Measurements from ENCODE around the gene THSD4.

THSD4 gene

DNA sequence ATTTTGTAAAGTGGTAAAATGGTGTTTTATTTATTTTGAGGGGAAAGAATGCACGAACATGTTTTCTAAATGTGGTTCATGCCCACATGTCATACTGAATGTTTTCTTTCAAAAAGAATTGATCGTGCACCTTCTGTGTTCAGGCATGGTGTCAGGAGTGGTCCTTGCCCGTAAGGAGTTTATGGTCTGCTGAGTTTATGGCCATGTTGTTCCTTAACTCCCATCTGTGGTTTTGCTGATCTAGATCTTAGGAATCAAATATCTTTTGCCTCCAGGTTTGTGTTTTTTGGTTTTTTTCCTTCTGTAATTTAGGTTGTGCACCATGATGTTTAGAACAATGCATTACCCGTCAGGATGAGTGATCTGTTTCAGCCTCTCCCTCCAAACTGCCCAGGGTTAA is 390.7 kb downstream of the THSD4 start:
- Histone ChIP-seq H3K4me2 (ENCODE audit: low read length) (no peak overlapping the region), H3K4me3 (ENCODE audit: low read length) (no peak overlapping the region), H3K79me2 (ENCODE audit: control insufficient read depth, low read length) (no peaks in the 10 kb centered on the region), H3K36me3 (ENCODE audit: control insufficient read depth, low read length) (no peaks in the 10 kb centered on the region), H3K27ac (ENCODE audit: low read depth, low read length) (no peak overlapping the region), H3K4me1 (ENCODE audit: control insufficient read depth, low read length) (no peaks in the 10 kb centered on the region), H3K9me3 (ENCODE audit: control insufficient read depth, insufficient read depth, low read length) (peaks cover 3% of the 10 kb centered on the region; the same call in 1 of the 2 replicates), H3K27me3 (ENCODE audit: control insufficient read depth, low read length) (no peaks in the 10 kb centered on the region), H3K9me2 (replicated peaks; ENCODE audit: control insufficient read depth, low read length) (no peaks in the 10 kb centered on the region), H4K20me1 (ENCODE audit: control insufficient read depth, insufficient read depth, low read depth, low read length) (no peaks in the 10 kb centered on the region), H3F3A (ENCODE audit: control insufficient read depth, insufficient read depth) (no peaks in the 10 kb centered on the region)
- TF ChIP-seq EZH2phosphoT487 (IDR thresholded peaks at IDR 0.05; ENCODE audit: borderline replicate concordance, low read length) = no peak
- TF ChIP-seq, protein P1, sequence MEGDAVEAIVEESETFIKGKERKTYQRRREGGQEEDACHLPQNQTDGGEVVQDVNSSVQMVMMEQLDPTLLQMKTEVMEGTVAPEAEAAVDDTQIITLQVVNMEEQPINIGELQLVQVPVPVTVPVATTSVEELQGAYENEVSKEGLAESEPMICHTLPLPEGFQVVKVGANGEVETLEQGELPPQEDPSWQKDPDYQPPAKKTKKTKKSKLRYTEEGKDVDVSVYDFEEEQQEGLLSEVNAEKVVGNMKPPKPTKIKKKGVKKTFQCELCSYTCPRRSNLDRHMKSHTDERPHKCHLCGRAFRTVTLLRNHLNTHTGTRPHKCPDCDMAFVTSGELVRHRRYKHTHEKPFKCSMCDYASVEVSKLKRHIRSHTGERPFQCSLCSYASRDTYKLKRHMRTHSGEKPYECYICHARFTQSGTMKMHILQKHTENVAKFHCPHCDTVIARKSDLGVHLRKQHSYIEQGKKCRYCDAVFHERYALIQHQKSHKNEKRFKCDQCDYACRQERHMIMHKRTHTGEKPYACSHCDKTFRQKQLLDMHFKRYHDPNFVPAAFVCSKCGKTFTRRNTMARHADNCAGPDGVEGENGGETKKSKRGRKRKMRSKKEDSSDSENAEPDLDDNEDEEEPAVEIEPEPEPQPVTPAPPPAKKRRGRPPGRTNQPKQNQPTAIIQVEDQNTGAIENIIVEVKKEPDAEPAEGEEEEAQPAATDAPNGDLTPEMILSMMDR (IDR thresholded peaks at IDR 0.05; ENCODE audit: low read depth, low read length, poor library complexity, severe bottlenecking) = no peak

DNA sequence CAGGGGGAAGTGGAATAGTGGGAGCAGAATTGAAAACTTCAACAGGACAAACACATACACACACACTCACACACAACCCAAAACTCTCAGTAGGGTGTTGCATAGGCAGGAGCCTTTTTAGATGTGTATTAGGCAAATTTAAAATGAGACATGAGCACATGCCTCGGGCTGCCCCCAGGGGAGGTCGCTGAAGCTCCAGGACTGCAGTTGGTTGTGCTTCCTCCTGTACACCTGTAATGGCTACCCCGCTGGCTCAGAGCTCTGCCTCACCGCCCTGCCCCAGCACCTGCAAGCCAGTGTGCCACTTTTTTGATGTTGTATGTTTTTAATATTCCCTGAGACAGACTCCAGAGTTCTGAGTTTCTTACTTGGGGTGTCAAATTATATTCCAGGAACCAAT is 391.7 kb downstream of the THSD4 start:
- H3K4me2 ChIP-seq (ENCODE audit: low read length) = no peak overlapping the region
- no peaks in the 10 kb centered on the region for H3K4me1 ChIP-seq (ENCODE audit: control insufficient read depth, low read length)
- no peak overlapping the region for H3K4me3 ChIP-seq (ENCODE audit: low read length)
- no peaks in the 10 kb centered on the region for H3K79me2 ChIP-seq (ENCODE audit: control insufficient read depth, low read length)
- no peaks in the 10 kb centered on the region for H3K9me2 ChIP-seq (replicated peaks; ENCODE audit: control insufficient read depth, low read length)
- no peaks in the 10 kb centered on the region for H4K20me1 ChIP-seq (ENCODE audit: control insufficient read depth, insufficient read depth, low read depth, low read length)
- no peaks in the 10 kb centered on the region for H3K27me3 ChIP-seq (ENCODE audit: control insufficient read depth, low read length)
- no peaks in the 10 kb centered on the region for H3K36me3 ChIP-seq (ENCODE audit: control insufficient read depth, low read length)
- H3K9me3 ChIP-seq (ENCODE audit: control insufficient read depth, insufficient read depth, low read length) = no peaks in the 10 kb centered on the region
- H3K27ac ChIP-seq (ENCODE audit: low read depth, low read length) = no peak overlapping the region
- TF ChIP-seq, protein P1 (IDR thresholded peaks at IDR 0.05; ENCODE audit: low read depth, low read length, poor library complexity, severe bottlenecking) = no peak
- TF ChIP-seq EZH2phosphoT487 (IDR thresholded peaks at IDR 0.05; ENCODE audit: borderline replicate concordance, low read length) = no peak
- H3F3A ChIP-seq (ENCODE audit: control insufficient read depth, insufficient read depth) = no peaks in the 10 kb centered on the region

- no peak overlapping the region for H3K27ac ChIP-seq (ENCODE audit: low read depth, low read length)
- H3K4me3 ChIP-seq (ENCODE audit: low read length) = no peak overlapping the region
- H3K27me3 ChIP-seq (ENCODE audit: control insufficient read depth, low read length) = no peaks in the 10 kb centered on the region
- TF ChIP-seq, protein P1 (IDR thresholded peaks at IDR 0.05; ENCODE audit: low read depth, low read length, poor library complexity, severe bottlenecking) = no peak
- TF ChIP-seq EZH2phosphoT487 (IDR thresholded peaks at IDR 0.05; ENCODE audit: borderline replicate concordance, low read length) = no peak
- no peaks in the 10 kb centered on the region for H4K20me1 ChIP-seq (ENCODE audit: control insufficient read depth, insufficient read depth, low read depth, low read length)
- no peaks in the 10 kb centered on the region for H3K36me3 ChIP-seq (ENCODE audit: control insufficient read depth, low read length)
- H3K9me2 ChIP-seq (replicated peaks; ENCODE audit: control insufficient read depth, low read length) = no peaks in the 10 kb centered on the region
- no peak overlapping the region for H3K4me2 ChIP-seq (ENCODE audit: low read length)
- H3K9me3 ChIP-seq (ENCODE audit: control insufficient read depth, insufficient read depth, low read length) = no peaks in the 10 kb centered on the region
- no peaks in the 10 kb centered on the region for H3K4me1 ChIP-seq (ENCODE audit: control insufficient read depth, low read length)
- H3F3A ChIP-seq (ENCODE audit: control insufficient read depth, insufficient read depth) = no peaks in the 10 kb centered on the region
- H3K79me2 ChIP-seq (ENCODE audit: control insufficient read depth, low read length) = no peaks in the 10 kb centered on the region
These were observed 392.9 kb downstream of the THSD4 start for GRCh38 chr15:71508081-71508682.
